ENCODE data around the gene GSAP.
"Not testable (repeated sequence)": the region's sequence is repeated elsewhere in the genome, so short reads cannot be mapped to it uniquely, and the experiment has no call there.

The GSAP gene

GRCh38 chr7:77308792-77309191 lies 107.4 kb downstream of the GSAP start:
- Mint-ChIP-seq H3K36me3 (peaks cover 15% of the 10 kb centered on the region), H3K27ac (no peak overlapping the region), H3K9me3 (peaks cover 10% of the 10 kb centered on the region), H3K4me3 (no peak overlapping the region), H3K4me1 (no peaks in the 10 kb centered on the region), H3K27me3 (no peaks in the 10 kb centered on the region)
- CTCF ChIA-PET, result interaction anchor here (0.8 kb wide), 1 partner anchor 39 kb away, joined by 3 read pairs; no protein-coding TSS in a partner anchor
- DNase-seq, result no peak

GRCh38 chr7:77306231-77307067 lies 109.7 kb downstream of the GSAP start:
- Mint-ChIP-seq H3K36me3 (peaks cover 15% of the 10 kb centered on the region), H3K4me1 (no peaks in the 10 kb centered on the region), H3K27ac (no peak overlapping the region), H3K9me3 (peaks cover 14% of the 10 kb centered on the region), H3K27me3 (no peaks in the 10 kb centered on the region), H3K4me3 (no peak overlapping the region)
- no peak for DNase-seq
- CTCF ChIA-PET, result no interaction called here

GRCh38 chr7:77295549-77295948 lies 120.6 kb downstream of the GSAP start:
- CTCF ChIA-PET, result no interaction called here
- H3K36me3 Mint-ChIP-seq, result peaks cover 3% of the 10 kb centered on the region

GRCh38 chr7:77293046-77293445 lies 123.1 kb downstream of the GSAP start:
- peaks cover 6% of the 10 kb centered on the region for H3K9me3 Mint-ChIP-seq
- DNase-seq, result no peak
- no peak overlapping the region for H3K4me3 Mint-ChIP-seq
- H3K36me3 Mint-ChIP-seq, result peaks cover 1% of the 10 kb centered on the region
- CTCF ChIA-PET, result no interaction called here
- no peak overlapping the region for H3K27ac Mint-ChIP-seq
- H3K27me3 Mint-ChIP-seq, result no peaks in the 10 kb centered on the region
- no peaks in the 10 kb centered on the region for H3K4me1 Mint-ChIP-seq

More at GRCh38 chr7:77295549-77295948, 120.6 kb downstream of the GSAP start:
- peaks cover 4% of the 10 kb centered on the region for H3K9me3 Mint-ChIP-seq
- DNase-seq, result no peak
- no peak overlapping the region for H3K4me3 Mint-ChIP-seq
- no peaks in the 10 kb centered on the region for H3K4me1 Mint-ChIP-seq
- H3K27me3 Mint-ChIP-seq, result no peaks in the 10 kb centered on the region
- no peak overlapping the region for H3K27ac Mint-ChIP-seq

- CTCF ChIA-PET, result no interaction called here
- Mint-ChIP-seq H3K36me3 (peaks cover 1% of the 10 kb centered on the region), H3K27ac (no peak overlapping the region), H3K4me1 (no peaks in the 10 kb centered on the region), H3K27me3 (no peaks in the 10 kb centered on the region), H3K9me3 (peaks cover 8% of the 10 kb centered on the region), H3K4me3 (no peak overlapping the region)
- DNase-seq, result no peak
These were observed 125.7 kb downstream of the GSAP start for GRCh38 chr7:77290425-77290824.

- peaks cover 1% of the 10 kb centered on the region for H3K36me3 Mint-ChIP-seq
- H3K27me3 Mint-ChIP-seq, result no peaks in the 10 kb centered on the region
- H3K27ac Mint-ChIP-seq, result no peak overlapping the region
- no peak overlapping the region for H3K4me3 Mint-ChIP-seq
- CTCF ChIA-PET, result no interaction called here
- DNase-seq, result no peak
- peaks cover 8% of the 10 kb centered on the region for H3K9me3 Mint-ChIP-seq
- no peaks in the 10 kb centered on the region for H3K4me1 Mint-ChIP-seq
These were observed 126.8 kb downstream of the GSAP start for GRCh38 chr7:77289387-77289786.

- Mint-ChIP-seq H3K4me1 (no peaks in the 10 kb centered on the region), H3K27ac (no peak overlapping the region), H3K36me3 (peaks cover 1% of the 10 kb centered on the region), H3K9me3 (peaks cover 8% of the 10 kb centered on the region), H3K4me3 (no peak overlapping the region), H3K27me3 (no peaks in the 10 kb centered on the region)
- DNase-seq, result no peak
- CTCF ChIA-PET, result no interaction called here
These were observed 127.4 kb downstream of the GSAP start for GRCh38 chr7:77288676-77289320.

- no peak overlapping the region for H3K27ac Mint-ChIP-seq
- H3K9me3 Mint-ChIP-seq, result peaks cover 8% of the 10 kb centered on the region
- no peaks in the 10 kb centered on the region for H3K4me1 Mint-ChIP-seq
- CTCF ChIA-PET, result no interaction called here
- peaks cover 1% of the 10 kb centered on the region for H3K36me3 Mint-ChIP-seq
- H3K27me3 Mint-ChIP-seq, result no peaks in the 10 kb centered on the region
- H3K4me3 Mint-ChIP-seq, result no peak overlapping the region
- no peak for DNase-seq
These were observed 131.5 kb downstream of the GSAP start for GRCh38 chr7:77284616-77285015.

GRCh38 chr7:77284005-77284404 lies 132.1 kb downstream of the GSAP start:
- H3K27ac Mint-ChIP-seq, result no peak overlapping the region
- peaks cover 8% of the 10 kb centered on the region for H3K9me3 Mint-ChIP-seq
- no peaks in the 10 kb centered on the region for H3K27me3 Mint-ChIP-seq
- H3K4me3 Mint-ChIP-seq, result no peak overlapping the region
- DNase-seq, result no peak
- CTCF ChIA-PET, result no interaction called here
- H3K4me1 Mint-ChIP-seq, result no peaks in the 10 kb centered on the region
- H3K36me3 Mint-ChIP-seq, result peaks cover 1% of the 10 kb centered on the region

GRCh38 chr7:77282897-77283296 lies 133.3 kb downstream of the GSAP start:
- CTCF ChIA-PET, result no interaction called here
- no peak for DNase-seq
- H3K36me3 Mint-ChIP-seq, result no peaks in the 10 kb centered on the region
- peaks cover 5% of the 10 kb centered on the region for H3K9me3 Mint-ChIP-seq
- H3K4me1 Mint-ChIP-seq, result no peaks in the 10 kb centered on the region
- H3K4me3 Mint-ChIP-seq, result no peak overlapping the region
- no peak overlapping the region for H3K27ac Mint-ChIP-seq
- no peaks in the 10 kb centered on the region for H3K27me3 Mint-ChIP-seq

- H3K36me3 Mint-ChIP-seq, result no peaks in the 10 kb centered on the region
These were observed 134.2 kb downstream of the GSAP start for GRCh38 chr7:77281780-77282478.

GRCh38 chr7:77276120-77276519 lies 140.0 kb downstream of the GSAP start:
- DNase-seq, result no peak
- H3K36me3 Mint-ChIP-seq, result peaks cover 3% of the 10 kb centered on the region
- CTCF ChIA-PET, result no interaction called here

More at GRCh38 chr7:77281780-77282478, 134.2 kb downstream of the GSAP start:
- Mint-ChIP-seq H3K27me3 (no peaks in the 10 kb centered on the region), H3K4me3 (no peak overlapping the region), H3K9me3 (peaks cover 5% of the 10 kb centered on the region), H3K4me1 (no peaks in the 10 kb centered on the region), H3K27ac (no peak overlapping the region)
- CTCF ChIA-PET, result no interaction called here
- DNase-seq, result no peak

GRCh38 chr7:77275663-77276062 lies 140.5 kb downstream of the GSAP start:
- DNase-seq, H3K36me3 Mint-ChIP-seq, H3K27me3 Mint-ChIP-seq, H3K4me1 Mint-ChIP-seq, CTCF ChIA-PET, H3K4me3 Mint-ChIP-seq, H3K27ac Mint-ChIP-seq, H3K9me3 Mint-ChIP-seq: not testable (repeated sequence)

More at GRCh38 chr7:77276120-77276519, 140.0 kb downstream of the GSAP start:
- Mint-ChIP-seq H3K4me1 (peaks cover 3% of the 10 kb centered on the region), H3K27me3 (peaks cover 4% of the 10 kb centered on the region), H3K4me3 (no peak overlapping the region), H3K9me3 (no peaks in the 10 kb centered on the region), H3K27ac (no peak overlapping the region)

- DNase-seq, result no peak
- Mint-ChIP-seq H3K27me3 (peaks cover 4% of the 10 kb centered on the region), H3K27ac (no peak overlapping the region), H3K4me1 (peaks cover 3% of the 10 kb centered on the region), H3K9me3 (no peaks in the 10 kb centered on the region), H3K36me3 (peaks cover 3% of the 10 kb centered on the region), H3K4me3 (no peak overlapping the region)
- CTCF ChIA-PET, result no interaction called here
These were observed 144.4 kb downstream of the GSAP start for GRCh38 chr7:77271766-77272165.

Measured in activated naive CD4-positive, alpha-beta T cell treated with anti-CD3 and anti-CD28 coated beads, Interleukin-2, amount 10 ng/mL, durations not matched to agents 7 days and 5 days (primary cell).